Measurements from ENCODE around the gene TLE5. TPM values are rescaled to one million over a fixed set of nuclear protein-coding genes. Genes with fewer than 3 reads are reported as not detected.
A peak's percentile ranks its signal among the peaks of the same experiment; 100 is the strongest.

TLE5 gene
- total and polyA plus RNA-seq, 2 experiments from 2014 or later: 130 to 154 TPM

DNA sequence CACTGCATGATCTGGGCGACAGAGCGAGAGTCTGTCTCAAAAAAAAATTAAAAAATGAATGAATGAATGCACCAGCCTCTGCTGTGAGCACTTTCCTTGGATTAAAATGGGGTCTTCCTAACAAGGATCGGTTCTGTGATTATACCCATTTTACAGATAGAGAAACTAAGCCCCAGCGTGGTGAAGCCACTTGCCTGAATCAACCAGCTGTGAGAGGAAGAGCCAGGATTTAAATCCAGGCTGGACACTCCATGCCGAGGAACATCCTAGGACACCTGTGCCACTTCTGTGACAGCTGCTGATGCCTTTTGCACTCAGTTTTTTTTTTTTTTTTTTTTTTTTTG, 14.1 kb downstream of the TLE5 start:
- TF ChIP-seq EZH2 (IDR thresholded peaks at IDR 0.05; ENCODE audit: low read depth, unreplicated experiment) (no peak), NANOG (IDR thresholded peaks at IDR 0.05; ENCODE audit: borderline replicate concordance) (no peak), STAT1 (IDR thresholded peaks at IDR 0.05; ENCODE audit: unreplicated experiment) (no peak), EZH2phosphoT487 (IDR thresholded peaks at IDR 0.05; ENCODE audit: unreplicated experiment) (no peak), POLR2AphosphoS5 (IDR thresholded peaks at IDR 0.05; ENCODE audit: low read depth) (no peak), ZNF114 (CRISPR knock-in tag; IDR thresholded peaks at IDR 0.05) (no peak), CTCF (conservative IDR thresholded peaks at IDR 0.05; ENCODE audit: low read depth in 2 of 2) (no peak), JUNB (IDR thresholded peaks at IDR 0.05; ENCODE audit: unreplicated experiment) (no peak), ZNF331 (CRISPR knock-in tag; IDR thresholded peaks at IDR 0.05; ENCODE audit: low read depth) (no peak), CREB1 (CRISPR knock-in tag; IDR thresholded peaks at IDR 0.05; ENCODE audit: low read depth) (no peak)
- TF ChIP-seq, protein P1, sequence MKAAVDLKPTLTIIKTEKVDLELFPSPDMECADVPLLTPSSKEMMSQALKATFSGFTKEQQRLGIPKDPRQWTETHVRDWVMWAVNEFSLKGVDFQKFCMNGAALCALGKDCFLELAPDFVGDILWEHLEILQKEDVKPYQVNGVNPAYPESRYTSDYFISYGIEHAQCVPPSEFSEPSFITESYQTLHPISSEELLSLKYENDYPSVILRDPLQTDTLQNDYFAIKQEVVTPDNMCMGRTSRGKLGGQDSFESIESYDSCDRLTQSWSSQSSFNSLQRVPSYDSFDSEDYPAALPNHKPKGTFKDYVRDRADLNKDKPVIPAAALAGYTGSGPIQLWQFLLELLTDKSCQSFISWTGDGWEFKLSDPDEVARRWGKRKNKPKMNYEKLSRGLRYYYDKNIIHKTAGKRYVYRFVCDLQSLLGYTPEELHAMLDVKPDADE (IDR thresholded peaks at IDR 0.05): no peak
- TF ChIP-seq, protein P2, sequence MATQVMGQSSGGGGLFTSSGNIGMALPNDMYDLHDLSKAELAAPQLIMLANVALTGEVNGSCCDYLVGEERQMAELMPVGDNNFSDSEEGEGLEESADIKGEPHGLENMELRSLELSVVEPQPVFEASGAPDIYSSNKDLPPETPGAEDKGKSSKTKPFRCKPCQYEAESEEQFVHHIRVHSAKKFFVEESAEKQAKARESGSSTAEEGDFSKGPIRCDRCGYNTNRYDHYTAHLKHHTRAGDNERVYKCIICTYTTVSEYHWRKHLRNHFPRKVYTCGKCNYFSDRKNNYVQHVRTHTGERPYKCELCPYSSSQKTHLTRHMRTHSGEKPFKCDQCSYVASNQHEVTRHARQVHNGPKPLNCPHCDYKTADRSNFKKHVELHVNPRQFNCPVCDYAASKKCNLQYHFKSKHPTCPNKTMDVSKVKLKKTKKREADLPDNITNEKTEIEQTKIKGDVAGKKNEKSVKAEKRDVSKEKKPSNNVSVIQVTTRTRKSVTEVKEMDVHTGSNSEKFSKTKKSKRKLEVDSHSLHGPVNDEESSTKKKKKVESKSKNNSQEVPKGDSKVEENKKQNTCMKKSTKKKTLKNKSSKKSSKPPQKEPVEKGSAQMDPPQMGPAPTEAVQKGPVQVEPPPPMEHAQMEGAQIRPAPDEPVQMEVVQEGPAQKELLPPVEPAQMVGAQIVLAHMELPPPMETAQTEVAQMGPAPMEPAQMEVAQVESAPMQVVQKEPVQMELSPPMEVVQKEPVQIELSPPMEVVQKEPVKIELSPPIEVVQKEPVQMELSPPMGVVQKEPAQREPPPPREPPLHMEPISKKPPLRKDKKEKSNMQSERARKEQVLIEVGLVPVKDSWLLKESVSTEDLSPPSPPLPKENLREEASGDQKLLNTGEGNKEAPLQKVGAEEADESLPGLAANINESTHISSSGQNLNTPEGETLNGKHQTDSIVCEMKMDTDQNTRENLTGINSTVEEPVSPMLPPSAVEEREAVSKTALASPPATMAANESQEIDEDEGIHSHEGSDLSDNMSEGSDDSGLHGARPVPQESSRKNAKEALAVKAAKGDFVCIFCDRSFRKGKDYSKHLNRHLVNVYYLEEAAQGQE (IDR thresholded peaks at IDR 0.05; ENCODE audit: unreplicated experiment): no peak
- TF ChIP-seq, protein P3, sequence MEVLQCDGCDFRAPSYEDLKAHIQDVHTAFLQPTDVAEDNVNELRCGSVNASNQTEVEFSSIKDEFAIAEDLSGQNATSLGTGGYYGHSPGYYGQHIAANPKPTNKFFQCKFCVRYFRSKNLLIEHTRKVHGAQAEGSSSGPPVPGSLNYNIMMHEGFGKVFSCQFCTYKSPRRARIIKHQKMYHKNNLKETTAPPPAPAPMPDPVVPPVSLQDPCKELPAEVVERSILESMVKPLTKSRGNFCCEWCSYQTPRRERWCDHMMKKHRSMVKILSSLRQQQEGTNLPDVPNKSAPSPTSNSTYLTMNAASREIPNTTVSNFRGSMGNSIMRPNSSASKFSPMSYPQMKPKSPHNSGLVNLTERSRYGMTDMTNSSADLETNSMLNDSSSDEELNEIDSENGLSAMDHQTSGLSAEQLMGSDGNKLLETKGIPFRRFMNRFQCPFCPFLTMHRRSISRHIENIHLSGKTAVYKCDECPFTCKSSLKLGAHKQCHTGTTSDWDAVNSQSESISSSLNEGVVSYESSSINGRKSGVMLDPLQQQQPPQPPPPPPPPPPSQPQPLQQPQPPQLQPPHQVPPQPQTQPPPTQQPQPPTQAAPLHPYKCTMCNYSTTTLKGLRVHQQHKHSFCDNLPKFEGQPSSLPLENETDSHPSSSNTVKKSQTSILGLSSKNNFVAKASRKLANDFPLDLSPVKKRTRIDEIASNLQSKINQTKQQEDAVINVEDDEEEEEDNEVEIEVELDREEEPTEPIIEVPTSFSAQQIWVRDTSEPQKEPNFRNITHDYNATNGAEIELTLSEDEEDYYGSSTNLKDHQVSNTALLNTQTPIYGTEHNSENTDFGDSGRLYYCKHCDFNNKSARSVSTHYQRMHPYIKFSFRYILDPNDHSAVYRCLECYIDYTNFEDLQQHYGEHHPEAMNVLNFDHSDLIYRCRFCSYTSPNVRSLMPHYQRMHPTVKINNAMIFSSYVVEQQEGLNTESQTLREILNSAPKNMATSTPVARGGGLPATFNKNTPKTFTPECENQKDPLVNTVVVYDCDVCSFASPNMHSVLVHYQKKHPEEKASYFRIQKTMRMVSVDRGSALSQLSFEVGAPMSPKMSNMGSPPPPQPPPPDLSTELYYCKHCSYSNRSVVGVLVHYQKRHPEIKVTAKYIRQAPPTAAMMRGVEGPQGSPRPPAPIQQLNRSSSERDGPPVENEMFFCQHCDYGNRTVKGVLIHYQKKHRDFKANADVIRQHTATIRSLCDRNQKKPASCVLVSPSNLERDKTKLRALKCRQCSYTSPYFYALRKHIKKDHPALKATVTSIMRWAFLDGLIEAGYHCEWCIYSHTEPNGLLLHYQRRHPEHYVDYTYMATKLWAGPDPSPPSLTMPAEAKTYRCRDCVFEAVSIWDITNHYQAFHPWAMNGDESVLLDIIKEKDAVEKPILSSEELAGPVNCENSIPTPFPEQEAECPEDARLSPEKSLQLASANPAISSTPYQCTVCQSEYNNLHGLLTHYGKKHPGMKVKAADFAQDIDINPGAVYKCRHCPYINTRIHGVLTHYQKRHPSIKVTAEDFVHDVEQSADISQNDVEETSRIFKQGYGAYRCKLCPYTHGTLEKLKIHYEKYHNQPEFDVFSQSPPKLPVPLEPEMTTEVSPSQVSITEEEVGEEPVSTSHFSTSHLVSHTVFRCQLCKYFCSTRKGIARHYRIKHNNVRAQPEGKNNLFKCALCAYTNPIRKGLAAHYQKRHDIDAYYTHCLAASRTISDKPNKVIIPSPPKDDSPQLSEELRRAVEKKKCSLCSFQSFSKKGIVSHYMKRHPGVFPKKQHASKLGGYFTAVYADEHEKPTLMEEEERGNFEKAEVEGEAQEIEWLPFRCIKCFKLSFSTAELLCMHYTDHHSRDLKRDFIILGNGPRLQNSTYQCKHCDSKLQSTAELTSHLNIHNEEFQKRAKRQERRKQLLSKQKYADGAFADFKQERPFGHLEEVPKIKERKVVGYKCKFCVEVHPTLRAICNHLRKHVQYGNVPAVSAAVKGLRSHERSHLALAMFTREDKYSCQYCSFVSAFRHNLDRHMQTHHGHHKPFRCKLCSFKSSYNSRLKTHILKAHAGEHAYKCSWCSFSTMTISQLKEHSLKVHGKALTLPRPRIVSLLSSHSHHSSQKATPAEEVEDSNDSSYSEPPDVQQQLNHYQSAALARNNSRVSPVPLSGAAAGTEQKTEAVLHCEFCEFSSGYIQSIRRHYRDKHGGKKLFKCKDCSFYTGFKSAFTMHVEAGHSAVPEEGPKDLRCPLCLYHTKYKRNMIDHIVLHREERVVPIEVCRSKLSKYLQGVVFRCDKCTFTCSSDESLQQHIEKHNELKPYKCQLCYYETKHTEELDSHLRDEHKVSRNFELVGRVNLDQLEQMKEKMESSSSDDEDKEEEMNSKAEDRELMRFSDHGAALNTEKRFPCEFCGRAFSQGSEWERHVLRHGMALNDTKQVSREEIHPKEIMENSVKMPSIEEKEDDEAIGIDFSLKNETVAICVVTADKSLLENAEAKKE (CRISPR knock-in tag; IDR thresholded peaks at IDR 0.05): no peak
- no peak overlapping the region for H3K4me3 Mint-ChIP-seq
- peaks cover 28% of the 10 kb centered on the region for H3K27me3 ChIP-seq (ENCODE audit: insufficient read depth)
- H3K4me1 ChIP-seq (ENCODE audit: insufficient read depth): peaks cover 10% of the 10 kb centered on the region; the same call in 1 of the 2 replicates
- DNase-seq (ENCODE audit: low spot score): no peak
- H3K4me2 ChIP-seq: peak overlapping the region; percentile 72
- no peaks in the 10 kb centered on the region for H3K9me2 ChIP-seq (ENCODE audit: insufficient read depth)
- no peaks in the 10 kb centered on the region; the same call in 2 of the 3 replicates for H3K36me3 Mint-ChIP-seq (ENCODE audit: low read depth)
- peaks cover 9% of the 10 kb centered on the region; the same call in 1 of the 2 replicates for H3F3A ChIP-seq (replicated peaks; ENCODE audit: low read depth)
- peaks cover 23% of the 10 kb centered on the region for H3K27me3 Mint-ChIP-seq (ENCODE audit: insufficient read depth, low read depth, poor library complexity)
- H2AFZ ChIP-seq: no peak overlapping the region
- no peaks in the 10 kb centered on the region; the same call in 1 of the 2 replicates for H4K20me1 ChIP-seq (replicated peaks; ENCODE audit: insufficient read depth)
- no peak for ATAC-seq
- no peaks in the 10 kb centered on the region for H3K9me3 Mint-ChIP-seq
- no peak overlapping the region for H3K27ac Mint-ChIP-seq
- no peak overlapping the region for H3K27ac ChIP-seq (ENCODE audit: low read depth)
- no peaks in the 10 kb centered on the region for H3K79me2 ChIP-seq (replicated peaks; ENCODE audit: insufficient read depth)
- H3K4me3 ChIP-seq: peak overlapping the region; percentile 64; the same call in 1 of the 2 replicates
- peaks cover 20% of the 10 kb centered on the region for H3K4me1 Mint-ChIP-seq
- H3K36me3 ChIP-seq (ENCODE audit: insufficient read depth): no peaks in the 10 kb centered on the region

All from GM23338 (cell line).